Fibroblast of lung (primary cell): ENCODE results near the gene MBD5. TPM values are rescaled to one million over a fixed set of nuclear protein-coding genes. Genes with fewer than 3 reads are reported as not detected.

Source experiments
- DNase-seq, 2 donors: peaks; one replicate each; pipeline versions ENCODE4 v3.0.0 to v3.0.0-alpha.2; 2010; ENCODE audit warnings: low read depth in 2 of 2
- H2AFZ ChIP-seq: 2 replicates; pipeline ENCODE4 v1.5.1; 2012; ENCODE audit warnings: low read length, control low read depth, inconsistent platforms
- H3K27ac ChIP-seq: 2 replicates; pipeline ENCODE4 v1.5.1; 2011; ENCODE audit warnings: low read length, control low read depth; ENCODE audit not compliant: insufficient read depth
- H3K27me3 ChIP-seq: 2 replicates; pipeline ENCODE4 v1.5.1; 2011; ENCODE audit warnings: mild to moderate bottlenecking, low read length; ENCODE audit not compliant: control insufficient read depth, insufficient read depth
- H3K36me3 ChIP-seq: 2 replicates; pipeline ENCODE4 v1.5.1; 2011; ENCODE audit warnings: low read length; ENCODE audit not compliant: control insufficient read depth, insufficient read depth
- H3K4me1 ChIP-seq: 2 replicates; pipeline ENCODE4 v1.5.1; 2011; ENCODE audit warnings: low read length; ENCODE audit not compliant: control insufficient read depth, insufficient read depth; ENCODE audit errors: extremely low read depth
- H3K4me2 ChIP-seq: 2 replicates; pipeline ENCODE4 v1.5.1; 2011; ENCODE audit warnings: low read length, control low read depth; ENCODE audit not compliant: insufficient read depth; ENCODE audit errors: extremely low read depth
- H3K4me3 ChIP-seq, 4 experiments: fragments of 200-600 bp in 1 of 4; sonication (generic) in 1 of 4; replicated peaks in 1 of 4; 2 replicates each; pipeline ENCODE4 v1.5.1; 2011 to 2016; ENCODE audit warnings: low read length in 4 of 4, low read depth in 3 of 4, mild to moderate bottlenecking in 3 of 4, control low read depth in 2 of 4, inconsistent platforms in 1 of 4, mixed read lengths in 1 of 4; ENCODE audit not compliant: insufficient read depth in 1 of 4; ENCODE audit errors: control extremely low read depth in 1 of 4
- H3K79me2 ChIP-seq: 2 replicates; pipeline ENCODE4 v1.5.1; 2012; ENCODE audit warnings: mild to moderate bottlenecking, low read length, inconsistent platforms; ENCODE audit not compliant: control insufficient read depth, insufficient read depth
- H3K9ac ChIP-seq: 2 replicates; pipeline ENCODE4 v1.5.1; 2011; ENCODE audit warnings: mild to moderate bottlenecking, low read length, control low read depth; ENCODE audit not compliant: insufficient read depth
- H3K9me3 ChIP-seq: 2 replicates; pipeline ENCODE4 v1.5.1; 2012; ENCODE audit warnings: low read depth, low read length; ENCODE audit not compliant: control insufficient read depth, insufficient read depth
- H4K20me1 ChIP-seq: 2 replicates; pipeline ENCODE4 v1.5.1; 2011; ENCODE audit warnings: low read length; ENCODE audit not compliant: control insufficient read depth, insufficient read depth; ENCODE audit errors: extremely low read depth
- EZH2 ChIP-seq: IDR thresholded peaks from 2 replicates; pipeline ENCODE4 v1.5.1; 2012; ENCODE audit warnings: low read length, control low read depth, mild to moderate bottlenecking; ENCODE audit errors: missing control alignments
- polyA plus RNA-seq, 2 donors: library from polyadenylated mRNA; depleted of rRNA in 1 of 2; stranded (reverse) in 1 of 2; unstranded in 1 of 2; fragments of >200 nt; gene quantifications; 2 replicates each; pipeline ENCODE4 v1.2.1, GENCODE V29; 2011 to 2012; ENCODE audit warnings: missing spikeins in 1 of 2
- total RNA-seq: library from RNA; depleted of rRNA; stranded (reverse); fragments of >200 nt; gene quantifications from 2 replicates; pipeline ENCODE4 v1.2.1, GENCODE V29; 2014
- TF ChIP-seq, protein P1 (sequence below), 2 donors: IDR thresholded peaks in 1 of 2; conservative IDR thresholded peaks in 1 of 2; 1 replicate in 1 of 2; 2 replicates in 1 of 2; pipeline ENCODE4 v1.5.1; 2011 to 2012; ENCODE audit warnings: low read length in 2 of 2, control low read depth in 1 of 2, inconsistent platforms in 1 of 2, low read depth in 1 of 2, mild to moderate bottlenecking in 1 of 2

The MBD5 gene
- total and polyA plus RNA-seq, 2 donors (not counting 1 experiment from before 2014, with no cell fraction given), result 26.1 to 32.4 TPM

DNA sequence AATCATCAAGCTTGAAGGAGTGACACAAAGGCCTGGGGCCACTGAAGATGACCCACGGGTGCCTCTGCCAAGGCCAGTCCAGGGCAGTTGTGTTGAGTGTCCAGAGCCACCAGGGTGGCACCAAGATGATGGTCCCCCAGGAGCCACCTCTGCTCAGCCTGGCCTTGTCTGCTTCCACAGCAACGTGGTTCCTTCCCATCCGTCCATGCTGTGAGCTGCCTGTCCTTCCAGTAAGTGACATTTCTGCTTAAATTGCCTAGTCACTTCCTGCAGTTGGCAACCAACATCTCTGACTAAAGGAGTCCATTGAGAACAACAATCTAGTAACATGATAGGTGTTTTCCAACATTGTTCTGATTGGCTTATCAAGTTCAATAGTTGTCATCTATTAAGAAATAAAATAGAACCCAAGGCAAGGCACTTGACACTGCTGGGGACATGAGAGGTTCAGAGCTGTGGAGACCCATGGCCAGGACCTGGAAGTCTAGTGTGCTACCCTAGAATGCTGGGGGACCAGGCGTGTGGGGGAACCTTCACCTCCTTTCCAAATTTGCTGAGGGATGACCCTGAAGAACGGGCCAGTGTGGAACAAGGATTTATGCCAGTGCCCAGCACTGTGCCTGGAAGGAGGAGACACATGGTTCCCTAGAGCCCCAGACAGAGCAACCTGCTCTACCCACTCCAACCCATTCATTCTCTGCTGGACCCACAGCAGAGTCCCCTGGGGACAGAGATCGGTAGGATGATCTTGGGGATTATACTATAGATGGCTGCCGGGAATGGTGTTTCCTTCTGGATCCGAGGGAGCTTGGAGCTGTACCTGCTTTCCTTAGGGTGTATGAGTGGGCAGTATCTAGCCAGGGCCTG, 524.7 kb downstream of the MBD5 start:
- H3K79me2 ChIP-seq, result no peaks in the 10 kb centered on the region
- no peak for DNase-seq
- H3K4me2 ChIP-seq, result no peak overlapping the region

DNA sequence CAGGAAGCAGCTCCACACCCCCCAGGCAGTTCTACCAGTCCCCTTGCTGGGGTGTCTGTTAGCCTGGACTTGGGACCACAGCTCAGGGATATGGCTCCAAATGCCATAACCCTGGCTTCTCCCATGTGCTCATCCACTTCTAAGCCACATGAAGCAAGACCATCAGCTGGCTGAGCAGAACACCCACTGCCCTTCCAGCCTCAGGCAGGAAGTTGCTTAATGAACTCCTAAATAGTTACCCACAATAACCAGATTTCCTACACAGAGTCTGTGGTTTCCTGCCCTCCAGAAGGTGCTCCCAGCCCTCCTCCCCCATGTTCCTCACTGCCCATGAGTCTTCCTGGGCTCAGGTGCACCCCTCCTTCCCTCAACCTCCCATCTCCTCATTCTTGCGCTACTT, 525.4 kb downstream of the MBD5 start:
- Histone ChIP-seq H3K79me2 (no peaks in the 10 kb centered on the region), H4K20me1 (no peaks in the 10 kb centered on the region), H3K9ac (no peak overlapping the region)

More for the DNA sequence above, 524.7 kb downstream of the MBD5 start:
- Histone ChIP-seq H4K20me1 (no peaks in the 10 kb centered on the region), H3K36me3 (no peaks in the 10 kb centered on the region), H3K27me3 (no peaks in the 10 kb centered on the region), H3K9ac (no peak overlapping the region), H3K4me3 (no peak overlapping the region), H2AFZ (no peak overlapping the region), H3K4me1 (no peaks in the 10 kb centered on the region), H3K27ac (no peak overlapping the region), H3K9me3 (no peaks in the 10 kb centered on the region)
- TF ChIP-seq, protein P1, sequence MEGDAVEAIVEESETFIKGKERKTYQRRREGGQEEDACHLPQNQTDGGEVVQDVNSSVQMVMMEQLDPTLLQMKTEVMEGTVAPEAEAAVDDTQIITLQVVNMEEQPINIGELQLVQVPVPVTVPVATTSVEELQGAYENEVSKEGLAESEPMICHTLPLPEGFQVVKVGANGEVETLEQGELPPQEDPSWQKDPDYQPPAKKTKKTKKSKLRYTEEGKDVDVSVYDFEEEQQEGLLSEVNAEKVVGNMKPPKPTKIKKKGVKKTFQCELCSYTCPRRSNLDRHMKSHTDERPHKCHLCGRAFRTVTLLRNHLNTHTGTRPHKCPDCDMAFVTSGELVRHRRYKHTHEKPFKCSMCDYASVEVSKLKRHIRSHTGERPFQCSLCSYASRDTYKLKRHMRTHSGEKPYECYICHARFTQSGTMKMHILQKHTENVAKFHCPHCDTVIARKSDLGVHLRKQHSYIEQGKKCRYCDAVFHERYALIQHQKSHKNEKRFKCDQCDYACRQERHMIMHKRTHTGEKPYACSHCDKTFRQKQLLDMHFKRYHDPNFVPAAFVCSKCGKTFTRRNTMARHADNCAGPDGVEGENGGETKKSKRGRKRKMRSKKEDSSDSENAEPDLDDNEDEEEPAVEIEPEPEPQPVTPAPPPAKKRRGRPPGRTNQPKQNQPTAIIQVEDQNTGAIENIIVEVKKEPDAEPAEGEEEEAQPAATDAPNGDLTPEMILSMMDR (conservative IDR thresholded peaks at IDR 0.05 in 1 of 2, IDR thresholded peaks at IDR 0.05 in 1 of 2; ENCODE audit: low read depth in 1 of 2, low read length in 2 of 2), result no peak
- TF ChIP-seq EZH2, result no peak

DNA sequence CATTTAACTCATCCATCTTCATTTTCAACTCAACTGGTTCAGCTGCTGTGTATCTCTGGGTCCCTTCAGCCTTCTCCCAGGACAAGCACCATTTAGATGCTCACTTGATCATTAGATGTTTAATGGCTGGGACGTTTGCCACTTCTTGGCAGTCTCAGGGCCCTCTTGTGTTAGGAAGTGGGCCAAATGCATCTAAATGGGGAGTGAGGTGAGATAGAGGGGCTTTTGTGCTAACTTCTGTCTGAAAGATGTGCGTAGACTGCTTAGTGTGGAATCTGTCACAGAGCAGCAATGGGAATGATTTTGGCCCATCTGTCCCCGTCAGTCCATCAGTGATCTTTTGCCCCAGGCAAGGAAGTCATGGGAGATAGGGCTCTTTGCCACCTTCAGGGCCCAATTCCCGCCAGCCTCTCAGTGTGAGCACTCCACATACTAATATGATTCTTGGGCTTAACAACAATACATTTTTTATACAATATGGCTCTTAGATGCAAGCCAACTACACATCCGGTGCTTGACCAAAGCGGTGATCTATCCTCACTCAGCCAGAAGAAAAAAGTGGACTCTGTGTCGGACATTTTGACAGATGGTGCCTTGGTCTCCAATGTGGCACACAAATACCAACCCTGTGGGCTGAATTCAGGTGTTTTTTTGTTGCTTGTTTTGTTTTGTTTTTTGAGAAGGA, 528.0 kb downstream of the MBD5 start:
- H3K36me3 ChIP-seq, result no peaks in the 10 kb centered on the region
- no peaks in the 10 kb centered on the region for H4K20me1 ChIP-seq
- no peak overlapping the region for H3K9ac ChIP-seq
- no peaks in the 10 kb centered on the region for H3K9me3 ChIP-seq
- no peaks in the 10 kb centered on the region for H3K4me1 ChIP-seq
- DNase-seq, result no peak
- H2AFZ ChIP-seq, result no peak overlapping the region
- H3K27me3 ChIP-seq, result no peaks in the 10 kb centered on the region
- H3K4me2 ChIP-seq, result no peak overlapping the region
- no peak overlapping the region for H3K27ac ChIP-seq
- H3K4me3 ChIP-seq, result no peak overlapping the region
- no peaks in the 10 kb centered on the region for H3K79me2 ChIP-seq
- TF ChIP-seq EZH2, result no peak
- TF ChIP-seq, protein P1 (conservative IDR thresholded peaks at IDR 0.05 in 1 of 2, IDR thresholded peaks at IDR 0.05 in 1 of 2; ENCODE audit: low read depth in 1 of 2, low read length in 2 of 2), result no peak

More for the DNA sequence above, 525.4 kb downstream of the MBD5 start:
- DNase-seq, result no peak
- Histone ChIP-seq H3K4me2 (no peak overlapping the region), H3K36me3 (no peaks in the 10 kb centered on the region), H3K4me1 (no peaks in the 10 kb centered on the region), H3K27me3 (no peaks in the 10 kb centered on the region), H3K9me3 (no peaks in the 10 kb centered on the region), H3K27ac (no peak overlapping the region), H2AFZ (no peak overlapping the region), H3K4me3 (no peak overlapping the region)
- TF ChIP-seq, protein P1 (conservative IDR thresholded peaks at IDR 0.05 in 1 of 2, IDR thresholded peaks at IDR 0.05 in 1 of 2; ENCODE audit: low read depth in 1 of 2, low read length in 2 of 2), result no peak
- no peak for TF ChIP-seq EZH2
